CD14-positive monocyte (primary cell): ENCODE data around the gene ITPR1. TPM values are rescaled to one million over a fixed set of nuclear protein-coding genes. Genes with fewer than 3 reads are reported as not detected.

Experiments
- DNase-seq, 3 donors: peaks; one replicate each; pipeline ENCODE4 v3.0.0-alpha.2; 2011 to 2022
- H2AFZ ChIP-seq: 2 replicates; pipeline ENCODE4 v1.6.0; 2012; ENCODE audit warnings: mild to moderate bottlenecking, low read depth, low read length, inconsistent platforms; ENCODE audit not compliant: insufficient read depth, poor library complexity, severe bottlenecking
- H3K27ac ChIP-seq, 2 donors: 1 replicate in 1 of 2; 2 replicates in 1 of 2; pipeline ENCODE4 v1.5.1; 2012 to 2013; ENCODE audit warnings: low read length in 2 of 2, control low read depth in 1 of 2, inconsistent platforms in 1 of 2, low read depth in 1 of 2, mild to moderate bottlenecking in 1 of 2
- H3K27me3 ChIP-seq, 2 donors: one replicate each; pipeline versions ENCODE4 v1.6.0 to v1.6.1; 2011 to 2013; ENCODE audit warnings: low read length in 2 of 2; ENCODE audit not compliant: control insufficient read depth in 2 of 2, insufficient read depth in 2 of 2
- H3K36me3 ChIP-seq, 2 donors: replicated peaks in 1 of 2; 1 replicate in 1 of 2; 2 replicates in 1 of 2; pipeline versions ENCODE4 v1.5.1 to v1.6.1; 2012 to 2013; ENCODE audit warnings: low read length in 2 of 2, control low read depth in 1 of 2, inconsistent platforms in 1 of 2, mild to moderate bottlenecking in 1 of 2; ENCODE audit not compliant: insufficient read depth in 2 of 2, control insufficient read depth in 1 of 2
- H3K4me1 ChIP-seq, 2 donors: 1 replicate in 1 of 2; 2 replicates in 1 of 2; pipeline versions ENCODE4 v1.5.1 to v1.6.1; 2012 to 2013; ENCODE audit warnings: low read length in 2 of 2, control low read depth in 1 of 2, inconsistent platforms in 1 of 2, mild to moderate bottlenecking in 1 of 2, moderate library complexity in 1 of 2; ENCODE audit not compliant: insufficient read depth in 2 of 2, control insufficient read depth in 1 of 2
- H3K4me2 ChIP-seq: replicated peaks from 2 replicates; pipeline ENCODE3; 2012; ENCODE audit warnings: low read length, moderate library complexity, mild to moderate bottlenecking; ENCODE audit not compliant: poor library complexity, severe bottlenecking; ENCODE audit errors: extremely low read depth
- H3K4me3 ChIP-seq, 3 experiments: fragments of 200-600 bp in 1 of 3; sonication (generic) in 1 of 3; replicated peaks in 1 of 3; 1 replicate in 2 of 3; 2 replicates in 1 of 3; pipeline ENCODE4 v1.5.1; 2011 to 2013; ENCODE audit warnings: low read length in 3 of 3, mild to moderate bottlenecking in 3 of 3, control low read depth in 2 of 3, low read depth in 2 of 3, inconsistent platforms in 1 of 3, moderate library complexity in 1 of 3
- H3K79me2 ChIP-seq: 2 replicates; pipeline ENCODE4 v1.6.0; 2012; ENCODE audit warnings: mild to moderate bottlenecking, control low read depth, inconsistent platforms, low read length, moderate library complexity; ENCODE audit not compliant: insufficient read depth
- H3K9ac ChIP-seq: 2 replicates; pipeline ENCODE4 v1.6.0; 2017; ENCODE audit warnings: low read length, mild to moderate bottlenecking; ENCODE audit not compliant: insufficient read depth, poor library complexity, severe bottlenecking
- H3K9me3 ChIP-seq, 2 donors: replicated peaks in 1 of 2; 1 replicate in 1 of 2; 2 replicates in 1 of 2; pipeline versions ENCODE4 v1.5.1 to v1.6.1; 2012 to 2013; ENCODE audit warnings: low read length in 2 of 2, control low read depth in 1 of 2; ENCODE audit not compliant: control insufficient read depth in 1 of 2, insufficient read depth in 1 of 2
- H4K20me1 ChIP-seq: 2 replicates; pipeline ENCODE4 v1.6.0; 2012; ENCODE audit warnings: mild to moderate bottlenecking, low read length, control low read depth, moderate library complexity; ENCODE audit not compliant: insufficient read depth
- H3K27ac Mint-ChIP-seq, 7 donors: one replicate each; pipeline ENCODE4 v1.8.0; 2020; ENCODE audit warnings: mild to moderate bottlenecking in 7 of 7, mixed read lengths in 7 of 7, moderate library complexity in 6 of 7, inconsistent platforms in 2 of 7
- H3K27me3 Mint-ChIP-seq, 3 donors: one replicate each; pipeline ENCODE4 v1.8.0; 2021 to 2022; ENCODE audit warnings: low read depth in 3 of 3, mild to moderate bottlenecking in 3 of 3, mixed read lengths in 3 of 3, moderate library complexity in 3 of 3, inconsistent platforms in 1 of 3
- H3K36me3 Mint-ChIP-seq, 2 donors: one replicate each; pipeline ENCODE4 v1.8.0; 2020; ENCODE audit warnings: mixed read lengths in 2 of 2, inconsistent platforms in 1 of 2, mild to moderate bottlenecking in 1 of 2
- H3K4me1 Mint-ChIP-seq: one replicate; pipeline ENCODE4 v1.8.0; 2020; ENCODE audit warnings: mild to moderate bottlenecking, mixed read lengths
- H3K4me3 Mint-ChIP-seq, 2 donors: one replicate each; pipeline ENCODE4 v1.8.0; 2020; ENCODE audit warnings: mild to moderate bottlenecking in 2 of 2, mixed read lengths in 2 of 2, moderate library complexity in 1 of 2
- H3K9me3 Mint-ChIP-seq, 7 donors: one replicate each; pipeline ENCODE4 v1.8.0; 2020 to 2022; ENCODE audit warnings: mixed read lengths in 7 of 7, mild to moderate bottlenecking in 6 of 7, moderate library complexity in 6 of 7, inconsistent platforms in 2 of 7
- CTCF ChIP-seq: fragments of 200-600 bp; IDR thresholded peaks from one replicate; pipeline ENCODE4 v1.8.0; 2022; ENCODE audit warnings: antibody characterized with exemption, mild to moderate bottlenecking
- WGBS: methylation state at CpG from one replicate; pipeline ENCODE4 v1.1.5; 2013; ENCODE audit warnings: missing lambda C conversion rate; ENCODE audit not compliant: insufficient coverage; 5-methylcytosine and 5-hydroxymethylcytosine counted together
- intact Hi-C, 2 donors: fragments of 100-400 bp; cut with micrococcal nuclease; formaldehyde crosslinking; loops; one replicate each; pipeline versions ENCODE4 v1.15.0 to v1.15.1; 2023
- polyA plus RNA-seq, 3 donors: library from polyadenylated mRNA; depleted of rRNA in 1 of 3; unstranded in 2 of 3; stranded (reverse) in 1 of 3; fragments of 300-500 nt in 2 of 3; fragments of >200 nt in 1 of 3; fragmentation: Illumina TruSeq in 2 of 3; gene quantifications; 1 replicate in 2 of 3; 2 replicates in 1 of 3; pipeline ENCODE4 v1.2.3, GENCODE V29; 2012 to 2021

Gene ITPR1
- polyA plus RNA-seq, 3 donors, result 3.2 to 21.1 (median 7.1) TPM

- Histone ChIP-seq H3K9ac (no peak overlapping the region), H3K27ac (no peak overlapping the region), H4K20me1 (no peaks in the 10 kb centered on the region), H2AFZ (no peak overlapping the region), H3K36me3 (peaks cover 48 to 98% of the 10 kb centered on the region in 2 donors), H3K4me3 (no peak overlapping the region), H3K9me3 (peaks cover 0 to 11% of the 10 kb centered on the region in 2 donors), H3K79me2 (no peaks in the 10 kb centered on the region), H3K4me2 (no peak overlapping the region), H3K27me3 (no peaks in the 10 kb centered on the region), H3K4me1 (no peaks in the 10 kb centered on the region)
- DNase-seq, result no peak
- H3K4me3 Mint-ChIP-seq, result no peak overlapping the region
- no peak for TF ChIP-seq CTCF
- H3K27ac Mint-ChIP-seq, result no peak overlapping the region
- H3K36me3 Mint-ChIP-seq, result peaks cover 75 to 87% of the 10 kb centered on the region in 2 donors
- H3K9me3 Mint-ChIP-seq, result peaks cover 9 to 24% (median 11%) of the 10 kb centered on the region in 7 donors
- peaks cover 8% of the 10 kb centered on the region for H3K4me1 Mint-ChIP-seq
- intact Hi-C loops, result no loop called here
- H3K27me3 Mint-ChIP-seq, result no peaks in the 10 kb centered on the region
- 90% methylated on average over 3 of the region's 4 CpGs for WGBS
Measured at GRCh38 chr3:4766263-4766662, 273.1 kb downstream of the ITPR1 start.

- 100% methylated on average over 2 of the region's 6 CpGs for WGBS
- no peak overlapping the region for H3K4me3 Mint-ChIP-seq
- Histone ChIP-seq H3K9me3 (peaks cover 0 to 11% of the 10 kb centered on the region in 2 donors), H2AFZ (no peak overlapping the region), H3K27me3 (no peaks in the 10 kb centered on the region), H3K79me2 (no peaks in the 10 kb centered on the region), H3K4me1 (no peaks in the 10 kb centered on the region), H3K27ac (no peak overlapping the region), H3K4me2 (no peak overlapping the region), H3K36me3 (peaks cover 47 to 97% of the 10 kb centered on the region in 2 donors), H3K9ac (no peak overlapping the region), H4K20me1 (no peaks in the 10 kb centered on the region), H3K4me3 (no peak overlapping the region)
- no peaks in the 10 kb centered on the region for H3K27me3 Mint-ChIP-seq
- TF ChIP-seq CTCF, result no peak
- peaks cover 10% of the 10 kb centered on the region for H3K4me1 Mint-ChIP-seq
- H3K27ac Mint-ChIP-seq, result no peak overlapping the region
- peaks cover 9 to 24% (median 11%) of the 10 kb centered on the region in 7 donors for H3K9me3 Mint-ChIP-seq
- intact Hi-C loops, result no loop called here
- H3K36me3 Mint-ChIP-seq, result peaks cover 71 to 88% of the 10 kb centered on the region in 2 donors
- DNase-seq, result no peak
Measured at GRCh38 chr3:4766716-4767499, 273.8 kb downstream of the ITPR1 start.
